Gastroesophageal sphincter (tissue), 4 donors: Measurements from ENCODE around the gene IQCC. TPM values are rescaled to one million over a fixed set of nuclear protein-coding genes. Genes with fewer than 3 reads are reported as not detected.

Experiments used
- ATAC-seq: fragments of 150-250 bp; one replicate; pipeline ENCODE4 v1.9.1; 2016; ENCODE audit warnings: mild to moderate bottlenecking, moderate library complexity
- H3K27ac ChIP-seq, 4 donors: fragments of 200-600 bp; sonication (generic) in 3 of 4; 1 replicate in 3 of 4; 2 replicates in 1 of 4; pipeline ENCODE4 v1.5.1; 2016 to 2019
- H3K27me3 ChIP-seq: fragments of 200-600 bp; sonication (generic); one replicate; pipeline ENCODE4 v1.5.1; 2019
- H3K36me3 ChIP-seq, 2 donors: fragments of 200-600 bp; sonication (generic); one replicate each; pipeline ENCODE4 v1.5.1; 2019; ENCODE audit warnings: control low read depth in 1 of 2
- H3K4me1 ChIP-seq, 3 donors: fragments of 200-600 bp; sonication (generic); 1 replicate in 2 of 3; 2 replicates in 1 of 3; pipeline ENCODE4 v1.5.1; 2016 to 2019; ENCODE audit warnings: control low read depth in 2 of 3
- H3K4me3 ChIP-seq, 2 donors: fragments of 200-600 bp; sonication (generic); one replicate each; pipeline ENCODE4 v1.5.1; 2019; ENCODE audit warnings: mild to moderate bottlenecking in 1 of 2, moderate library complexity in 1 of 2
- H3K9me3 ChIP-seq, 3 donors: fragments of 200-600 bp; sonication (generic); one replicate each; pipeline ENCODE4 v1.5.1; 2017 to 2019; ENCODE audit warnings: control low read depth in 2 of 3
- EP300 ChIP-seq: sonication (generic); formaldehyde crosslinking; IDR thresholded peaks from one replicate; pipeline ENCODE4 v1.6.1; 2017; ENCODE audit warnings: antibody characterized with exemption, mild to moderate bottlenecking
- POLR2A ChIP-seq, 2 donors: fragments of 450-650 bp; IDR thresholded peaks; one replicate each; pipeline ENCODE4 v1.6.1; 2017; ENCODE audit warnings: antibody characterized with exemption in 2 of 2, mild to moderate bottlenecking in 2 of 2, moderate library complexity in 1 of 2
- POLR2AphosphoS5 ChIP-seq: sonication (generic); formaldehyde crosslinking; IDR thresholded peaks from one replicate; pipeline ENCODE4 v1.6.1; 2017; ENCODE audit warnings: antibody characterized with exemption
- WGBS, 2 donors: methylation state at CpG; one replicate each; pipeline ENCODE4 v1.1.5; 2018; ENCODE audit warnings: low coverage in 1 of 2; 5-methylcytosine and 5-hydroxymethylcytosine counted together
- total RNA-seq, 4 donors: library from RNA; depleted of rRNA; stranded (reverse); fragments of >200 nt; gene quantifications; one replicate each; pipeline ENCODE4 v1.1.0, GENCODE V29; 2016
- TF ChIP-seq, protein P1 (sequence below), 4 experiments: fragments of 200-600 bp in 2 of 4; fragments of 450-650 bp in 2 of 4; sonication (generic) in 1 of 4; IDR thresholded peaks; one replicate each; pipeline ENCODE4 v1.5.1; 2017 to 2019; ENCODE audit warnings: antibody characterized with exemption in 4 of 4, mild to moderate bottlenecking in 2 of 4, moderate library complexity in 2 of 4

Gene IQCC
- total RNA-seq, 4 donors from 2014 or later = 0.69 to 1.9 (median 1.3) TPM

DNA sequence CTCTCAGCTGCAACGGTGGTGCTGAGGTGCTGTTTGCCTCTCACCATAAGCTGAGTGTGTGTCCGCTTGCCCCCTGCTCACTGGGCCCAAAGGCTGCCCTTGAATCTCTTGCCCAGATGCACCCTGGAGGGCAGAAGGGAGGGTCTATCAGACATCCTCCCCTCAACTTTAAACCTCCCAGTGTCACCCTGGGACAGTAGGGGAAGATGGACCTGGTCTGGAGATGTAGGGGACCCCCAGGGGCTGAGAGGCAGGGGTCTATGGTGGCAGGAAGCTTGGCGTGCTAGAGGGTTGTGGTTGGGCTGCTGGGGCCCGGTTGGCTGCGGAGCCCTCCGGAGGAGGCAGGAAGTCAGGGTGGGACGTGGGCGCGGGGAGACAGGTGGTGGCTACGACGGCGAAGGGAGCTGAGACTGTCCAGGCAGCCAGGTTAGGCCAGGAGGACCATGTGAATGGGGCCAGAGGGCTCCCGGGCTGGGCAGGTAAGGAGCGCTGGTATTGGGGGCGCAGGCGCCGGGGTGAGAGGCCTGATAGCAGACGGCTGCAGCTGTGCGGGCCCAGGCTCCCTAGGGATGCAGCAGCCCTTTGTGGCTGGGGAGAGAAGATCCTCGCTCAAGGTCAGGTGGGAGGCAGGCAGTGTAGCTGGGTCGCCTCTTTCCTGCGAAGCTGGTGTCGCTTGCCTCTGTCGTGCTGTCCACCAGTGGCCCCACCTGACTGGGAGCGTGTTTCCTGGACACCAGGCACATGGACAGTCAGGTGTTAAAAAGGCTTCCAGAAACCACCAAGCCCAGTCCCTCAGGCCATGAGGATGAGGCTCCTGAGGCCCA, 45.6 kb downstream of the IQCC start, which contains the start of gene LCK:
TSS of gene LCK (plus strand) at position 373 of the 824 bp plus-strand sequence. CDS start 23,065 bp downstream, outside the sequence.
- Histone ChIP-seq H3K9me3 (no peaks in the 10 kb centered on the region), H3K27ac (peak within 1 kb of the TSS in 3 of 4 donors; percentile 61 to 71 (median 63)), H3K4me1 (peaks cover 0 to 35% (median 16%) of the 10 kb centered on the region in 3 donors), H3K36me3 (no peaks in the 10 kb centered on the region), H3K4me3 (peak within 1 kb of the TSS in 1 of 2 donors; percentile 23), H3K27me3 (peaks cover 8% of the 10 kb centered on the region)
- TF ChIP-seq EP300 = no peak
- no peak for TF ChIP-seq POLR2A (IDR thresholded peaks at IDR 0.05)
- TF ChIP-seq, protein P1, sequence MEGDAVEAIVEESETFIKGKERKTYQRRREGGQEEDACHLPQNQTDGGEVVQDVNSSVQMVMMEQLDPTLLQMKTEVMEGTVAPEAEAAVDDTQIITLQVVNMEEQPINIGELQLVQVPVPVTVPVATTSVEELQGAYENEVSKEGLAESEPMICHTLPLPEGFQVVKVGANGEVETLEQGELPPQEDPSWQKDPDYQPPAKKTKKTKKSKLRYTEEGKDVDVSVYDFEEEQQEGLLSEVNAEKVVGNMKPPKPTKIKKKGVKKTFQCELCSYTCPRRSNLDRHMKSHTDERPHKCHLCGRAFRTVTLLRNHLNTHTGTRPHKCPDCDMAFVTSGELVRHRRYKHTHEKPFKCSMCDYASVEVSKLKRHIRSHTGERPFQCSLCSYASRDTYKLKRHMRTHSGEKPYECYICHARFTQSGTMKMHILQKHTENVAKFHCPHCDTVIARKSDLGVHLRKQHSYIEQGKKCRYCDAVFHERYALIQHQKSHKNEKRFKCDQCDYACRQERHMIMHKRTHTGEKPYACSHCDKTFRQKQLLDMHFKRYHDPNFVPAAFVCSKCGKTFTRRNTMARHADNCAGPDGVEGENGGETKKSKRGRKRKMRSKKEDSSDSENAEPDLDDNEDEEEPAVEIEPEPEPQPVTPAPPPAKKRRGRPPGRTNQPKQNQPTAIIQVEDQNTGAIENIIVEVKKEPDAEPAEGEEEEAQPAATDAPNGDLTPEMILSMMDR (IDR thresholded peaks at IDR 0.05) = no peak
- TF ChIP-seq POLR2AphosphoS5 = no peak
- 61% methylated on average over 8 of the region's 25 CpGs; no CpG with 5 or more reads in 1 of the 2 donors for WGBS, 2 donors
- no peak for ATAC-seq

DNA sequence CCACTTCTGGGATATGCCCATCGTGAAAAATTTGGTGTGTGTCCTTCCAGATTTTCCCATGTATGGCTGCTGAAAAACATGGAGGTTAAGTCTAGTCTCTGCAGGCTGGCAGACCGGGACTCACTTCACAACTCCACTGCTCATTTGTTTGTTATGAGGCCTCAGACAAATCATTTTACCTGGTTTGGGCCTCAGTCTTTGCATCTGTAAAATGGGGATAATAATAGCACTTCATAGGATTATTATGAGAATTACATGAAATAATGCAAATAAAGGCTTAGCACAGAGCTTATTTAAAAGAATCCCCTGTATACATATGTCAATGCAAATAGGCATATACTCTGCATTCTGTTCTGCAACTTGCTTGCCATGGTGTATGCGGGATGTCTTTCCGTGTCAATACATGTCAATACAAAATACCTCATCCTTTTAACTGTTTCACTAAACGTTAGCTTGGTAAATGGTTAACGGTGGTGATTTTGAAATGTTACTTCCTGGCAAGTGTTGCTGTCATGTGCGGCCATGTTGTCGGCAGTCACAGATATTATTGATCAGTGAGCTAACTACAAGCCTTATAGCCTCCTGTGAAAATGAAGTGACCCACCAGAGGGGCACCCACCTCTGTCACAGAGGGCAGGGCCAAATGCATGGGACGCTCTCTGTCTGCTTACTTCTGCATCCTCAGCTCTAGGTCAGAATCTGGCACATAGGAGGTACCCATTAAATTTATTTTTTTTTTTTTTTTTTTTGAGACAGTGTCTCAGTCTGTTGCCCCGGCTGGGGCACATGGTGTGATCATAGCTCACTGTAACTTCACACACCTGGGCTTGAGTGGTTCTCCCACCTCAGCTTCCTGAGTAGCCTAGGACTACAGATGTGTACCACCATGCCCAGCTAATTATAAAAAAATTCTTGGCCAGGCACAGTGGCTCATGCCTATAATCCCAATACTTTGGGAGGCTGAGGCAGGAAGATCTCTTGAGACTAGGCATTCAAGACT, 49.9 kb downstream of the IQCC start:
- no peaks in the 10 kb centered on the region for H3K9me3 ChIP-seq
- TF ChIP-seq, protein P1 (IDR thresholded peaks at IDR 0.05) = no peak
- TF ChIP-seq POLR2AphosphoS5 (no peak), POLR2A (IDR thresholded peaks at IDR 0.05) (no peak), EP300 (no peak)
- no peak overlapping the region for H3K4me3 ChIP-seq
- H3K4me1 ChIP-seq = peaks cover 0 to 3% (median 0%) of the 10 kb centered on the region in 3 donors
- H3K36me3 ChIP-seq = no peaks in the 10 kb centered on the region
- H3K27me3 ChIP-seq = peaks cover 21% of the 10 kb centered on the region
- no peak for ATAC-seq
- WGBS, 2 donors = 84 to 86% methylated on average over 9 to 10 of the region's 10 CpGs
- H3K27ac ChIP-seq = no peak overlapping the region

GRCh38 chr1:32256473-32257226, 51.2 kb downstream of the IQCC start:
- WGBS, 2 donors = 59 to 64% methylated on average over 7 to 9 of the region's 9 CpGs
- Histone ChIP-seq H3K4me1 (no peaks in the 10 kb centered on the region), H3K36me3 (no peaks in the 10 kb centered on the region), H3K4me3 (no peak overlapping the region), H3K9me3 (no peaks in the 10 kb centered on the region), H3K27me3 (peaks cover 13% of the 10 kb centered on the region), H3K27ac (no peak overlapping the region)
- no peak for TF ChIP-seq POLR2A (IDR thresholded peaks at IDR 0.05)
- TF ChIP-seq EP300 = no peak
- no peak for TF ChIP-seq POLR2AphosphoS5
- TF ChIP-seq, protein P1 (IDR thresholded peaks at IDR 0.05) = no peak
- ATAC-seq = no peak

- no peaks in the 10 kb centered on the region for H3K9me3 ChIP-seq
- H3K27me3 ChIP-seq = peaks cover 13% of the 10 kb centered on the region
- no peaks in the 10 kb centered on the region for H3K36me3 ChIP-seq
- 92 to 96% methylated on average over 4 to 6 of the region's 6 CpGs for WGBS, 2 donors
- no peaks in the 10 kb centered on the region for H3K4me1 ChIP-seq
- H3K27ac ChIP-seq = no peak overlapping the region
- TF ChIP-seq EP300 (no peak), POLR2A (IDR thresholded peaks at IDR 0.05) (no peak), POLR2AphosphoS5 (no peak)
- TF ChIP-seq, protein P1 (IDR thresholded peaks at IDR 0.05) = no peak
- H3K4me3 ChIP-seq = no peak overlapping the region
- no peak for ATAC-seq
Measured at GRCh38 chr1:32257227-32257508, 51.7 kb downstream of the IQCC start.

Other genes with a start within 250 kb of the IQCC start
- gene KHDRBS1, start 191.8 kb upstream of the IQCC start, total RNA-seq = 10 to 100 TPM; 59.1 to 89.3 (median 64.8) TPM
- 1 to 10 TPM; 1.7 to 5.4 (median 2.9) TPM for gene TMEM39B, start 132.7 kb upstream of the IQCC start, total RNA-seq
- 10 to 100 TPM; 52.9 to 70.4 (median 57.6) TPM for gene KPNA6, start 97.6 kb upstream of the IQCC start, total RNA-seq
- gene TXLNA, start 26.0 kb upstream of the IQCC start, total RNA-seq = 10 to 100 TPM; 44.7 to 86.6 (median 67.3) TPM
- gene CCDC28B, start 5.1 kb upstream of the IQCC start, total RNA-seq = 1 to 10 TPM; 2.7 to 8.0 (median 5.6) TPM
- gene DCDC2B, start 3.4 kb downstream of the IQCC start, total RNA-seq = not detected
- 10 to 100 TPM in 2 of 4 donors, 1 to 10 TPM in 2; 3.5 to 17.9 (median 9.9) TPM for gene TMEM234, start 16.7 kb downstream of the IQCC start, total RNA-seq
- gene EIF3I, start 16.7 kb downstream of the IQCC start, total RNA-seq = 100 to 1,000 TPM; 123 to 224 (median 171) TPM
- 1 to 10 TPM in 3 of 4 donors, under 1 TPM in 1; 0.40 to 4.4 (median 2.2) TPM for gene FAM167B, start 41.6 kb downstream of the IQCC start, total RNA-seq
- gene LCK, start 45.6 kb downstream of the IQCC start, total RNA-seq = 1 to 10 TPM in 2 of 4 donors, under 1 TPM in 2; 0.47 to 3.5 (median 1.2) TPM
- gene HDAC1, start 86.4 kb downstream of the IQCC start, total RNA-seq = 10 to 100 TPM; 49.5 to 60.5 (median 59.5) TPM
- 1 to 10 TPM; 4.0 to 9.0 (median 7.4) TPM for gene MARCKSL1, start 130.6 kb downstream of the IQCC start, total RNA-seq
- 1 to 10 TPM in 3 of 4 donors, under 1 TPM in 1; 0.74 to 7.6 (median 4.9) TPM for gene FAM229A, start 156.8 kb downstream of the IQCC start, total RNA-seq
- 1 to 10 TPM in 1 of 4 donors, not detected in 3; 3.6 TPM for gene TSSK3, start 156.9 kb downstream of the IQCC start, total RNA-seq
- gene BSDC1, start 188.8 kb downstream of the IQCC start, total RNA-seq = 10 to 100 TPM; 56.5 to 74.2 (median 70.0) TPM